HG03039 (cell line): ENCODE measurements around the gene PPP4C.

Source experiments
- ATAC-seq: cut with Tn5 transposase; IDR thresholded peaks from one replicate; pipeline ENCODE4 v1.9.1; 2021; ENCODE audit warnings: mild to moderate bottlenecking, moderate library complexity; ENCODE audit not compliant: unreplicated experiment

Gene PPP4C

GRCh38 chr16:30079480-30079879 lies 3.7 kb downstream of the PPP4C start:
- no peak for ATAC-seq

- ATAC-seq, result no peak
Measured at GRCh38 chr16:30082545-30083090, 6.8 kb downstream of the PPP4C start.

- no peak for ATAC-seq
Measured at GRCh38 chr16:30083216-30084055, 7.6 kb downstream of the PPP4C start.

- no peak for ATAC-seq
Measured at GRCh38 chr16:30084096-30084815, 8.5 kb downstream of the PPP4C start.

GRCh38 chr16:30084816-30085159 lies 9.0 kb downstream of the PPP4C start:
- no peak for ATAC-seq

GRCh38 chr16:30085247-30085646 lies 9.5 kb downstream of the PPP4C start:
- ATAC-seq, result no peak

- ATAC-seq, result no peak
Measured at GRCh38 chr16:30085820-30086219, 10.0 kb downstream of the PPP4C start.

GRCh38 chr16:30086291-30087140 lies 10.7 kb downstream of the PPP4C start:
- no peak for ATAC-seq

- no peak for ATAC-seq
Measured at GRCh38 chr16:30087181-30087898, 11.5 kb downstream of the PPP4C start.

- no peak for ATAC-seq
Measured at GRCh38 chr16:30088237-30088831, 12.5 kb downstream of the PPP4C start.

GRCh38 chr16:30088832-30089624 lies 13.2 kb downstream of the PPP4C start:
- no peak for ATAC-seq

- ATAC-seq, result no peak
Measured at GRCh38 chr16:30090610-30091331, 15.0 kb downstream of the PPP4C start.

- ATAC-seq, result peak; percentile 49
Measured at GRCh38 chr16:30091474-30092372, 15.9 kb downstream of the PPP4C start, which contains the start of gene TBX6. TBX6 (minus strand) TSS chr16:30091924; CDS start chr16:30091193, 731 bp downstream.

- peak; percentile 35 for ATAC-seq
Measured at GRCh38 chr16:30092373-30093010, 16.7 kb downstream of the PPP4C start.

- ATAC-seq, result no peak
Measured at GRCh38 chr16:30094541-30095165, 18.9 kb downstream of the PPP4C start.
